Erythroblast (primary cell): ENCODE results near the gene GPHN.

ENCODE experiments used
- GATA1 ChIP-seq: IDR thresholded peaks from 2 replicates; pipeline ENCODE4 v1.6.1; 2011; ENCODE audit warnings: low read depth, mild to moderate bottlenecking, control low read depth, low read length, moderate library complexity
- POLR2A ChIP-seq: IDR thresholded peaks from 2 replicates; pipeline ENCODE4 v1.6.1; 2011; ENCODE audit warnings: mild to moderate bottlenecking, low read length

- TF ChIP-seq POLR2A (no peak), GATA1 (no peak)
Observed at GRCh38 chr14:66487164-66487563, 20.8 kb upstream of the GPHN start.
